Left cardiac atrium (tissue), 4 donors: ENCODE results near the gene DYNC1I2. TPM values are rescaled to one million over a fixed set of nuclear protein-coding genes. Genes with fewer than 3 reads are reported as not detected.
A peak's percentile ranks its signal among the peaks of the same experiment; 100 is the strongest.
"Not testable (repeated sequence)": the region's sequence is repeated elsewhere in the genome, so short reads cannot be mapped to it uniquely, and the experiment has no call there.

Source experiments
- ATAC-seq, 2 donors: fragments of 200-7000 bp; cut with Tn5 transposase; one replicate each; pipeline ENCODE4 v1.9.1; 2020; ENCODE audit warnings: mild to moderate bottlenecking in 2 of 2, moderate library complexity in 2 of 2
- DNase-seq: peaks from one replicate; pipeline ENCODE4 v3.0.0-alpha.2; 2020
- intact Hi-C, 2 donors: fragments of 100-400 bp; cut with DNase I; formaldehyde crosslinking; loops; one replicate each; pipeline versions ENCODE4 v1.14.1 to v1.15.1; 2022 to 2023
- total RNA-seq, 2 donors: library from RNA; stranded (reverse); fragmentation: NEBNext Ultra II Directional; extraction: Animal tissue kit (Norgen Biotek cat#: 25700); gene quantifications; one replicate each; pipeline ENCODE4 v1.2.1, GENCODE V29; 2021
- donor health status: DM: no; HTN: yes; CAD: no.
- donor health status: DM: no; HTN: yes; CAD: no; lungs with severe emphysema.
- donor health status: DM: yes; HTN: yes; CAD: no.
- donor health status: Dilated cardiomyopathy.

Gene DYNC1I2
- total RNA-seq, 2 donors from 2014 or later: 58.6 to 59.9 TPM

DNA sequence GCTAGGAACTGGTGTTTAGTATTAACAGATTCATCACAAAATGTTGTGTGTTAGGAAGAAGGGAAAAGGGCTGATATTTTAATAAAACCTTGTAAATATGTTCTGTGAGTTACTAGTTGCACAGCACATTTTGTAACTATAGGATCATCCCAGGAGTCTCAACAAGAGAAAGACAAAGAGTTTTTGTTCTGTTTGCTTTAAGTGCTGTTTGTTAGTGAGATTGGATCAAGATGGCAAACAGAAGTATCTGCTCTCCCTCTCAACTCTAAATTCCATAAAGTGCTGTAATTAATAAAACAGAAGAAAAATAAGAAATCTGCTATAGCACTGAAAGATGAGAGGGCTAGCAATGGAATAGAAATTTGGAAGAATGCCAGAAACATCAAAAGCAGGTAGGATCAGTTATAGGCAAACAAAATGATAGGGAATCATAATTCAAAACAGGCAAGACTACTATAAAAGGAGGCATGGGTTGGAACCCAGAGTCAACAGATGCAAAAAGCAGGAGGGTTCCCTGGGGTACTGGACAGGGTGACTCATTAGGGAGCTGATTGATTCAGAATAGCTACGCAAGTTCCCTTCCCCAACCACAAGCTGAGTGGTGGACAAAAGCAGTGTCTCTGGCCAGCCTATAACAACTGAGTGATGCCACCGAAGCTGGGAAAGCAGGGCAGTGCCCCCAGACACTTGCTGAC is 75.8 kb downstream of the DYNC1I2 start:
- DNase-seq (no peak), ATAC-seq (no peak)
- intact Hi-C loops: no loop called here

DNA sequence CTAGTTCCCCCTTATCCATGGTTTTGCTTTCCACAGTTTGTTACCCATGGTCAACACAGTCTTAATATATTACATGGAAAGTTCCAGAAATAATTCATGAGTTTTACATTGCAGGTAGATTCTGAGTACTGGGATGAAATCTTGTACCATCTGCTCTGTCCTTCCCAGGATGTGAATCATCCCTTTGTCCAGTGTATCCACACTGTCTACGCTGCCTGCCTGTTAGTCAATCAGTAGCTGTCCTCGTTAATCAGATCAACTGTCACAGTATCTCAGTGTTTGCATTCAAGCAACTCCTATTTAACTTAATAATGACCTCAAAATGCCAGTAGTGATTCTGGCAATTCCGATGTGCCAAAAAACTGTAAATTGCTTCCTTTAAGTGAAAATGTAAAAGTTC is 76.3 kb downstream of the DYNC1I2 start:
- intact Hi-C loops: no loop called here
- DNase-seq: no peak
- no peak for ATAC-seq

DNA sequence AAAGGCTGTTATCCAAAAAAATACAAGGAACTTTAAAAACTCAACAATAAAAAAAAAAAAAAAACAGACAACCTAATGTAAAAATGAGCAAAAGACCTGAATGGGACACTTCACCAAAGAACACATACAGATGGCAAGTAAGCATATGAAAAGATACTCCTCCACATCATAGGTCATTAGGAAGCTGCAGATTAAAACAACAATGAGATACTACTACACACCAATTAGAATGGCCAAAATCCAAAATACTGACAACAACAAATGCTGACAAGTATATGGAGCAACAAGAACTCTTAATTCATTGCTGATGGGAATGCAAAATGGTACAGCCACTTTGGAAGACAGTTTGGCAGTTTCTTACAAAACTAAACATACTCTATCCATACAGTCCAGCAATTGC is 84.2 kb downstream of the DYNC1I2 start:
- ATAC-seq (no peak), DNase-seq (no peak)
- intact Hi-C loops: no loop called here

DNA sequence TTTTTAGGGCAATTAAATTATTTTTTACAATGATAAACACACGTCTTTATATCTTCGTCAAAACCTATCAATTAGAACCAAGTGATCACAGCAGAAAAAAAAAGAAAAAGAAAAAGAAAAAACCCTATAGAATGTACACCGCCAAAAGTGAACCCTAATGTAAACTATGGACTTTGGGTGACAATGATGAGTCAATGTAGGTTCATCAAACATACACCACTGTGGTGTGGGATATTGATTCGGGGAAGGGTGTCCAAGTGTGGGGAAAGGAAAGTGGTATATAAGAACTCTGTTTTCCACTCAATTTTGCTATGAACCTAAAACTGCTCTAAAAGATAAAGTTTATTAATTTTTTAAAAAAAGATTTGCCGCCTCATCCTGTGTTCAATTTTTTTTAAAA is 85.1 kb downstream of the DYNC1I2 start:
- no peak for ATAC-seq
- DNase-seq: no peak
- intact Hi-C loops: no loop called here

DNA sequence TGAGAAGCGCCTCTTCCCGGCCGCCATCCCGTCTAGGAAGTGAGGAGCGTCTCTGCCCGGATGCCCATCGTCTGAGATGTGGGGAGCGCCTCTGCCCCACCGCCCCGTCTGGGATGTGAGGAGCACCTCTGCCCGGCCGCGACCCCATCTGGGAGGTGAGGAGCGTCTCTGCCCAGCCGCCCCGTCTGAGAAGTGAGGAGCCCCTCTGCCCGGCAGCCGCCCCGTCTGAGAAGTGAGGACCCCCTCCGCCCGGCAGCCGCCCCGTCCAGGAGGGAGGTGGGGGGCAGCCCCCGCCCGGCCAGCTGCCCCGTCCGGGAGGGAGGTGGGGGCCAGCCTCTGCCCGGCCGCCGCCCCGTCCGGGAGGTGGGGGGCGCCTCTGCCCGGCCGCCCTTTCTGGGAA is 87.3 kb downstream of the DYNC1I2 start:
- intact Hi-C loops, DNase-seq: not testable (repeated sequence)

DNA sequence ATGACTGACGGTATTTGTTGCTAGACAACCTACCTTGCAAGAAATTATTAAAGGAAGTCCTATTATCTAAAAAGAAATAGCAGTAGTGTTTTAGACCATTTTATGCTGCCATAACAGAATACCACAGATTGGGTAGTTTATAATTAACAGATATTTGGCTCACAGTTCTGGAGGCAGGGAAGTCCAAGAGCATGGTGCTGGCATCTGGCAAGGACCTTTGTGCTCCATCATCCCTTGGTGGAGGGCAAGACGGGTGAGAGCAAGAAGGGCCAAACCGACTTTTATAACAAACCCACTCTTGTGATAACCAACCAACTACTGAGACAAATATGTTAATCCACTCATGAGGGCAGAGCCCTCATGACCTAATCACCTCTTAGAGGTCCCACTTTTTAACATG is 91.2 kb downstream of the DYNC1I2 start:
- intact Hi-C loops: no loop called here
- ATAC-seq: no peak
- DNase-seq: no peak

More for the DNA sequence above, 87.3 kb downstream of the DYNC1I2 start:
- ATAC-seq: not testable (repeated sequence)

DNA sequence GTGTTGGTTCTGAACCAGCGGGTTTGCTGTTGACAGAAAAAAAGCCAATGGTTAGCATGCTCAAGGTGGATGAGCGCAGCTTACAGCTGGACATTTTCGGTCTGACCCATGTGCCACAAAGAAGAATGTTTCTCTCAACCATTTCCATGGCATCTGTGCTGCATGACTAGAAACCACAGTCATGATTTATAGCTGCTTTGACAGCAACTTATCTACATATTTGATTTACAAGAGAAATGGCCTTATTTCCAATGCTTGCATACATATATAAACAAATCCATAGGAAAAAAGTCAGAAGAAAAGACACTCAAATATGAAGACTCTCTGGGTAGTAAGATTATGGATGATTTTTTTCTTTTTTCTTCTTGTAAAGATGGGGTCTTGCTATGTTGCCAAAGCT is 98.2 kb downstream of the DYNC1I2 start:
- intact Hi-C loops: no loop called here
- ATAC-seq (no peak), DNase-seq (no peak)

DNA sequence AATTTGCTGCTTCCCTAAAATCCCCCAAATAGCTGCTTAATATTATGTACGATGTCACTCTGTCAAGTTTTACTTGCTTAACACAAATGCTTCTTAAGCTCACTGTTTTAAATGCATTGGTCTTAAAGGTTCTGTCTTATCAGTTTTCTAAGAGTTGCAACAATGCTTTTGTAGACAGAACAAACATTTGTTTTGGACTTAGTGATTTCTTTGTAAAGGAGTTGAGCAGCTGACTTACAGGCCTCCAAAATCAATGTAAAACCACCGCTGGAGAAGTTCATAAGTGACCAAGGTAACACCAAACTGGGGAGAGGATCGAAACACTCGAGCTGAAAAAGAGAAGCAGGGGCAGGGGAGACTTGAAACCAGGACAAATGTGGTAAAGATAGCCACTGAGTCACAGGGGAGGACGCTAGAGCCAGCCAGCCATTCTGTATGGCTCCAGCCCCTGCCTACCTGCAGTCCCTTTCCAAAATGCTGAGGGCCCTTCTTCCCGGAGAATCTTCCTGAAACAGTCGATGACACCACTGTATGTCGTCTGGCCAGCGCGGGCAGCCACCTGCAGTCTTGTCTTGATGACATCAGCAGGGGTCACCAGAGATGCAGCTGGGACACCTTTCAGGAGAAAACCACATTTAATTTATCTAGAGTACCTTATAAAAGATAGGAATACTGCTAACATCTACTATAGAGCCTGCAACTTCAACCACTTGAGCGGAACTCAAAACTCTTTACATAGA is 100.2 kb downstream of the DYNC1I2 start:
- intact Hi-C loops: no loop called here
- no peak for ATAC-seq
- DNase-seq: no peak

DNA sequence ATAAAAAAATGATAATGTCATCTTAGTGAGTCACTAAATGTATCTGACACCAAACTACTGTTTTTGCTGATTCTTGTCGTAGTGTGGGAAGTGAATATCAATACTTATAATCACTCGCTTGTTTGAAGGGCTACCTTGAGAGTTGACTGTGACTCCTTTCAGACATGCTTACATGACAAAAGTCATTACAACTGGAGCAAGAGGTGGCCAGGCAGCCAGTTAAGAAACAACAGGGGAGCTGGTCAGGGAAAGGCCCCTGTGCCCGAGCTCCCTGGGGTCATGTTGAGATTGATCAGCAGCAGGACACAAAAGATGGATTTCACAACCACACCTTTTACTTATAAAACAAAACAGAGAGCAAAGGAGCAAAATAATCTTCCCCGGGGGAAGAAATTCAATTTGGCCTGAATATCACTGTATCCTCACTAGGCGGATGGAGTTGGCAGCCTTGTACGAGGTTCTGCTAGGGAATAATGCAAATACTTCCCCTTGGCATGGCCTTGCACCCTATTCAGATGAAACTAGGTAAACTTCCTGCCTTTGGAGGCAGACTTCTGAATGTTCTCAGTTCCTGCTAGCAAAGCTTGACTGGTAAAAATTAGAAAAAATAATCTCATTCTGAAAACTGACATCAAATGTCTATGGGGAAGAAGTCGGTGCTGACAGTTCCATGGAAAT is 101.2 kb downstream of the DYNC1I2 start:
- no peak for ATAC-seq
- no peak for DNase-seq
- intact Hi-C loops: no loop called here

DNA sequence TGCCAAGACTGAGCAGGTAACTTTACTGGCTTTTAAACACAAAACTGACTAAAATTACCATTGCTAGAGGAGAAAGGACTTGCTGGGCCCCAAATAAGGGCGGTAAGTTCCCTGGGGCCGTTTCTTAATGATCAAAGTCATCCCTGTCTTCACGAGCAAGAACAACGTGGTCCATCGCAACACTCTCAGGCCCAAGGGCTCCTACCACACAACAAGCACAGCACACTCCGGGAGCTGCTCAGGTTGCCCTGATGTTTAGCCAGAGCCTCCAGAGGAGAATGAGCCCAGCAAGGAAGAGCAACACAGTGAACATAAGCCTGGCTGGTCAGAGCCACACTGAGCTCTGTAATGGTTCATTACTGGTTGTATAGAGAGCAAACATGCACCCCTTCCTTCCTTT is 102.7 kb downstream of the DYNC1I2 start:
- ATAC-seq (no peak), DNase-seq (no peak)
- intact Hi-C loops: no loop called here

DNA sequence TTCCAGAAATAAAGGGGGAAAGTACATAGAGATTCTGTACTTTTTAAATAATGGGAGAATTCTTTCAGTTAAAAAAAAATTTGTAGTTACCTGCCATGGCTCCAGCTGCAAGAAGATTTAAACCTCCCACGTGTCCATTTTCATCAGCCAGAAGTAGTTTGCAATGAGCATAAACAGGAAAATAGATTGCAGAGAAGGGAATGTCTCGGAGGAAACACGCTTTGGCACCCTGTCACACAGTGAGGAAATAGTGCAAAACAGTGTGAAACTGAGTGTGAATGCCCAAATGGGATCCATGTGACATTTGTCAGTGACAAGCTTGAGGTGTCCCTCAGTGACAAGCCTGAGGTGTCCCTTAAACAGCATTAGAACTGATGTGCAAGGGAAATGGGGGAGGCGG is 104.1 kb downstream of the DYNC1I2 start:
- no peak for DNase-seq
- peak in 1 of 2 donors; percentile 41 for ATAC-seq
- intact Hi-C loops: no loop called here

DNA sequence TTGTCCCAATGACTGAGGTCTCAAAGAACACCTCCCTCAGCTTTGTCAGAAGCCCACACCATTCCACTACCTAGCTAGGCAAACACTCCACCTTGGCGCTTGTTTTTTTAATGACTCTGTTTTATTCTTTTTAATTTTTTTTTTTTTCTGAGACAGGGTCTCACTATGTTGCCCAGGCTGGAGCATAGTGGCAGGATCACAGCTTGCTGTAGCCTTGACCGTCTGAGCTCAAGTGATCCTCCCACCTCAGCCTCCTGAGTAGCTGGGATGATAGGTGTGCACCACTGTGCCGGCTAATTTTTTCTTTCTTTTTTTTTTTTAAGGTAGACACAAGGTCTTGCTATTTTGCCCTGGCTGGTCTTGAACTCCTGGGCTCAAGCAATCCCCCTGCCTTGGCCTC is 104.9 kb downstream of the DYNC1I2 start:
- DNase-seq (no peak), ATAC-seq (no peak)
- intact Hi-C loops: no loop called here

DNA sequence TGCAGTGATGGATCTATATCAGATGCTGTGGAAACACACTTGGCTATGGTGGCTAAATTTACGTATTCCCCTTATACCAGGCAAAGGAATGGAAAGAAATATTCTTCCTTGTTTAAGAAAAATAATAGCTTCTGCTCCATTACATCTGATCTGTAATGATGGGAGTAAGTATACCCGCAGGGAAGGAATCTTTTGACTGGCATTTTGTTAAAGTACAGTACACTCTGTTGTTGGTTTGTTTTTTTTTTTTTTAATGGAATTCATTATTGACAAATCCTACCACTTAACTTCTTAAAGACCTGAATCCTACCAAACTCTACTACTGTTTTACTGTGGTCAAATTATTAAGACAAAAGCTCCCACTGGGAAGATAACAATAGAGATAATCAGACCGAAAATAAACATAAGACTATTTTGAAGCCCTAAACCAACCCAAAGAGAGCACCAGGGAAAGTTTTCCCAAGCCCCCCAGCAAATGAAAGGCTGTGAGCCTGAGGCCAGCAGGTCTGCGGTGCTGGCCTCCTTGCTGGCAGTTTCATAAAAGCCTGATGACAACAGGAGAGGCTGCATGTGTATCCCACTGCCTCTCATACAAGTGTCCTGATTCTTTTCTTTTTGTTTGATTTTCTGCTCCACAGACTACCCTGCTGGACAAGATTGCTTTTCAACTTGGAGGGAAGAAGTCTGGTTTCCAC is 105.8 kb downstream of the DYNC1I2 start:
- intact Hi-C loops: no loop called here
- DNase-seq (no peak), ATAC-seq (no peak)

DNA sequence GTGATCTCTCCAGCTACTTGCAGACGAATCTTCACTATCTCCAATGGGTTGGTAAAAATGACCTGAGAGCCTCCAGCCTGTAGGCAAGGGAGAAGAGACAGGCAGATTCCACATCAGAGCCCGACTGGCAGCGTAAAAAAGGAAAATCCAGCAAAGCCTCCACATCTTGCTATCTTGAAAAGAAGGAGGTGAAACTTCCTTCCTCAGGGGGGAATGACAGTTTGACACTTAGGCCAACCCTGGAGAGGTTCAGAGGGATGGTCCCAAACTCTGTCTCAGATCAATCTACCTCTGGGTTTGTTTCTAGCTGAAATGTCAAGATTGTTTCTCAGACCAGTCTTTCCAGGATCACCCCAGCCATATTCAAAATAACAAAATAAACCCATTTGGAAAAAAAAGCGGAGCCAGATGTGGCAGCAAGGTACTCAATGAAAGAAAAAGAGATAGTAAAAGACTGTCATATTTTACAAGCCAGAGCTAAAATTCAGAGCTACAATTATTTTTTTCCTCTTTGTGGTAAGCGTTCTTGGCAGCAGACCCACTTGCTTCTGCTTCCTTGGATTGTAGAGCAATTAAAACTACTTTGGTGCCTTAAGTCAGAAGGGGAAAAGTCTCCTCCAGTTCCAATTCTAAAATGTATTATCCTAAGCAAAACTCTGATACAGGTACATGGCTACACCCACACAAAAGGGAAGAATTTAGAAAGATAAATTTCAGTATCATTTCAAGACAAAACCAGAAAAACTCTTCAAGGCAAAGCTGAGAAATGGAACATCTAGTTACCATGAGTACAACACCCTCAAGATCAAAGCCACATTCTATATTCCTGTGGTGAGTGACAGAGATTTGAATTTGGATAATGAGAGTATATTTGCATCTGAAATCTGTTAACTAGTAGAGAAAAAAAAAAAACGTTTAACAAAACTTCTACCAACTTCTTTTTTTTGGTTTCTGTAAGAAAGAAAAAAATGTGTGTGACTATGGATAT is 106.7 kb downstream of the DYNC1I2 start:
- DNase-seq (no peak), ATAC-seq (no peak)
- intact Hi-C loops: no loop called here

DNA sequence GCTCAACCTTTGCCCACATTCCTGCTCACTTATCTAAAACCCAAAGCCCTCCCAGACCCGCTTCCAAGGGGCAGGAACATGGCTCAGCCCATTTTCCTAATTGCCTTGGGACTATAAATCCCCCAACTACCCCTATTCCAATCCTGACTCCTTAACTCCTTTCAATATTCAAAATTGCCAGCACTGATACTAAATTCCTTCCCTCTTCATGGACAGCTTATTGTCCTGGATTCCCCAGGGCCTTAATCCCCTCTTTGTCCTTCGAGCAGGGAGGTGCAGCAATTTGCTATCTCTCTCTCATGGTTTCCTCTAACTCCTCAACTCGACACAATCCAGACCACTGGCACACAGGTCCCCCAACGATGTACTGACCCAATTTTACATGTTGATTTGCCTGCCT is 107.6 kb downstream of the DYNC1I2 start:
- intact Hi-C loops: no loop called here
- DNase-seq (no peak), ATAC-seq (no peak)
